ENCODE data around the gene ARHGAP22. TPM values are rescaled to one million over a fixed set of nuclear protein-coding genes. Genes with fewer than 3 reads are reported as not detected.

Gene ARHGAP22
- total RNA-seq, 1 donor: 22.9 TPM

DNA sequence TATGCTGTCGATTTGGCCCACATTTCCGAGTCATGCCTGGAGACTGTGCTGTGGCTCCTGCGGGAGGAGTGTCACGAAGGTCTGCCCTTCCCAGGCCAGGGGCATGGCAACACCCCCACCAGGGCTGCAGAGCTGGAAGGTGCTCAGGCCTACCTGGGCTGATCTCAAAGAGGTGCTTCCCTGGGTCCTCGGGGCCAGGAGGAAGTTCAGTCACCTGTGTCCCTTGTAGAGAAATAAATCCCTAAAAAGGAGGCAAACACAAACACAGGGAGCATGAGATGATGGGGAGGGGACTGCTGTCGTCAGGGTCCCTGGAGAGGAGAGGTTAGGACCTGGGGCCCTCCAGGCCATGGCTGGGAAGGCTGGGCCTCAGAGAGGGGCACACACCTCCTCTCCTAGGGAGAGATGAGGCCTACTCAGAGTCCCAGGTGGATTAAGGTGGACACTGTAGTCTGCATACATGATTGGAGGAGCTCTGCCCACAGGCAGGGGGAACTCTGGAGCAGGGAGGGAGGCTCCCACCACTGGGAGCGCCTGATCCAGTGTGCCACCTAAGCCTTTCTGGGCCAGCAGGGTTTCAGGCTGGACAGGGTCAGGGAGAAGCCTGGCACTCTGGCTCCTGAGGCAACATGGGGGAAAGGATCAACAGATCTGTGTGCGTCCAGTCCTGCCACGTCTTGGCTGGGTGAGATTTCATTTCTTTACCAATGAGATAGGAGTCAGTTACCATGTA, 49.4 kb downstream of the ARHGAP22 start:
- DNase-seq (ENCODE audit: low read depth): no peak
- H3K4me3 ChIP-seq (ENCODE audit: low read depth, low read length): no peak overlapping the region
- TF ChIP-seq, protein P1, sequence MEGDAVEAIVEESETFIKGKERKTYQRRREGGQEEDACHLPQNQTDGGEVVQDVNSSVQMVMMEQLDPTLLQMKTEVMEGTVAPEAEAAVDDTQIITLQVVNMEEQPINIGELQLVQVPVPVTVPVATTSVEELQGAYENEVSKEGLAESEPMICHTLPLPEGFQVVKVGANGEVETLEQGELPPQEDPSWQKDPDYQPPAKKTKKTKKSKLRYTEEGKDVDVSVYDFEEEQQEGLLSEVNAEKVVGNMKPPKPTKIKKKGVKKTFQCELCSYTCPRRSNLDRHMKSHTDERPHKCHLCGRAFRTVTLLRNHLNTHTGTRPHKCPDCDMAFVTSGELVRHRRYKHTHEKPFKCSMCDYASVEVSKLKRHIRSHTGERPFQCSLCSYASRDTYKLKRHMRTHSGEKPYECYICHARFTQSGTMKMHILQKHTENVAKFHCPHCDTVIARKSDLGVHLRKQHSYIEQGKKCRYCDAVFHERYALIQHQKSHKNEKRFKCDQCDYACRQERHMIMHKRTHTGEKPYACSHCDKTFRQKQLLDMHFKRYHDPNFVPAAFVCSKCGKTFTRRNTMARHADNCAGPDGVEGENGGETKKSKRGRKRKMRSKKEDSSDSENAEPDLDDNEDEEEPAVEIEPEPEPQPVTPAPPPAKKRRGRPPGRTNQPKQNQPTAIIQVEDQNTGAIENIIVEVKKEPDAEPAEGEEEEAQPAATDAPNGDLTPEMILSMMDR (IDR thresholded peaks at IDR 0.05; ENCODE audit: insufficient read depth, low read depth, low read length): peak; percentile 2

DNA sequence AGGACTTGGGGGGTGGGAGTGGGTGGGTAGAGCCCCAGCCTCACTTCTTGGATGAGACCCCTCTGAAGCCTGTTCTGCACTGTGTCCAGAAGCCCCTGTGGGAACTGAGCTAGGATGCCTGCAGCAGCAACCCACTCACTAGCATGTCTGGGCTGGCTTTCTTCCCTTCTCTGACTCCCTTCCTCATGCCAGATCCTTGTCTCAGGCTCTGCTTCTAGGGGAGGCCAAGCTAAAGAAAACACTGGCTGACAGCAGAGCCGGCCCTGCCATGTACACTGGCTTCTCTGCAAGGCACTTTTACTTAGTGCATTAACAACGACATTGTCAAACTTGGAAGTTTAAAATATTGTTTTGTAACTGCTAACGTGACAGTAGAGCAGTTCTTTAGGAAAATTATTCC, 50.2 kb downstream of the ARHGAP22 start:
- no peak overlapping the region for H3K4me3 ChIP-seq (ENCODE audit: low read depth, low read length)
- TF ChIP-seq, protein P1 (IDR thresholded peaks at IDR 0.05; ENCODE audit: insufficient read depth, low read depth, low read length): no peak
- no peak for DNase-seq (ENCODE audit: low read depth)

DNA sequence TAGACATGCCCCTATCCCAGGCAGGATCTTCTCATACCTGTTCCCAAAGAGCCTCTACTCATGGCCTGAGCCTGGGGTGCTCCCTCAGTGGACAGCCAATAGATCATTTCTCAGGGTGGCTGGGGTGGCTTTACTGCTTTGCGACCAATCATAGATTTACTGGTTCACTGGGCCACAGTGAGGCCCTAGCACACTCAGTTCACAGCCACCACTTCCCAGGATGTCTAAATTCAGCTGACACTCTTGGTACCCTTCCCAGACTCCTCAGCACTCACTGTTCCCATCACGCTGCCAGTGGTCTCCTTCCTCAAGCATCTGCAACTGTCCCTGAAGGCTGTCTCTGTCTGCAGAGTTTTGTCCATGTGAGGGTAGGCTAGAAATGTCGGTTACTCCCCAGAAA, 50.6 kb downstream of the ARHGAP22 start:
- TF ChIP-seq, protein P1 (IDR thresholded peaks at IDR 0.05; ENCODE audit: insufficient read depth, low read depth, low read length): no peak
- H3K4me3 ChIP-seq (ENCODE audit: low read depth, low read length): no peak overlapping the region
- DNase-seq (ENCODE audit: low read depth): no peak

DNA sequence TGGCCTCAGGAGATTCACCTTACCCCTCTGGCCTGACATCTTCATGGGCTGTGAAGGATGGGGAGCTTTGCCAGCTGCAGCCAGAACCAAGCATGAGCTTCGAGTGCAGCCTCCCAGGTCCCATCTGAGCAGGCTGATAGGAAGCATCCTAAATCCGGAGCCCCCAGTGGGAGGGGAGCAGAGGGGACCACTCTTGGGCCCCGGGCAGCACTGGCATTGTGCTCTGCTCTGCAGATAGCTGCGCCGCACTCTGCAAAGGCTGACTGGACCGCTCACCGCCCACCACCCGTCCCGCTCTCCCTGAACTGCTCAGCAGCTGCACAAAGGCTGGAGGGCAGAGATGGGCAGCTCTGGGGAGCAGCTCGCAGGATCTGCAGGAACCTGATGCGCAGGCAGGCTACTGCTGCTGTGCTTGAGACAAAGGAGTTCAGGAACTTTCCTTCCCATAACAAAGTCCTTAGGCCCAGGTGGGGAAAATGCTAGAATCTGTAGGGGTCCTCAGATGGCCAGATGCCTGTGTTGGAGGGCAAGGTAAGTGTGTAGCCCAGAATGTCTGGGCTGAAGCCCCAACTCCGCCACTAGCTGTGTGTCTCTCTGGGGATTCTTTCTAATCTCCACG, 51.8 kb downstream of the ARHGAP22 start:
- TF ChIP-seq, protein P1 (IDR thresholded peaks at IDR 0.05; ENCODE audit: insufficient read depth, low read depth, low read length): no peak
- DNase-seq (ENCODE audit: low read depth): no peak
- no peak overlapping the region for H3K4me3 ChIP-seq (ENCODE audit: low read depth, low read length)

DNA sequence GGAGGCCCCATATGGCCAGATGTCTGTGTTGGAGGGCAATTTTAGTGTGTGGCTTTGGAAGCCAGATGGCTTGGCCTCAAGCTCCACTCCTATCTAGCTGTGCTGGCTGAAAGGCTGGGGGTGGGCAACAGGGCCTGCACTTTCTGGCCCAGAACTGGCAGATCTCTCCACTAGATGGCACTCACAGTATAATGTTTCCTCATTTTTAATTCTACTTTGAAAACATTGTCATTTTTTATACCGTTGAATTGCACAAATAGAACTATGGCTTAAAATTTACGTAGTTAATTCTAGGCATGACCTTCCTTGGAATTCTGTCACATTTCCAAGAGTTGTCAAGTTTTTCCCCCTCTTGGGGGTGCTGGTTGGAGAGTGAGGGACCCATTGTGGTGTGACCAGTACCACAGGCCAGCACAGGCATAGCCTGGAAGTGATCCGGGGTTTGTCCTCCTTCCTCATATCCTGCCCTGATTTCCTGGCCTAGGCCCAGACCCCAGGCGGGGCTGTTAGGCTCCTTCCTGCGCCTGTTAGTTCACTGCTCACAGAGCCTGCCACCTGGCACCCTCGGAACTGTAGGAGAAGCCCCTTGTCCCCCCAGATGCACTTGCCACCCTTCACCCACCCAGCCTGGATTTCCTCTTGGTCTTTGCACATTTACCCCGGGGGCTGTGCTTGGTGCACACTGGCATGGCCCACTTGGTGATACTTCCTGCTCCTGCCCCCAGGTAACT, 52.8 kb downstream of the ARHGAP22 start:
- TF ChIP-seq, protein P1 (IDR thresholded peaks at IDR 0.05; ENCODE audit: insufficient read depth, low read depth, low read length): peak; percentile 73
- H3K4me3 ChIP-seq (ENCODE audit: low read depth, low read length): no peak overlapping the region
- peak; percentile 65 for DNase-seq (ENCODE audit: low read depth)

DNA sequence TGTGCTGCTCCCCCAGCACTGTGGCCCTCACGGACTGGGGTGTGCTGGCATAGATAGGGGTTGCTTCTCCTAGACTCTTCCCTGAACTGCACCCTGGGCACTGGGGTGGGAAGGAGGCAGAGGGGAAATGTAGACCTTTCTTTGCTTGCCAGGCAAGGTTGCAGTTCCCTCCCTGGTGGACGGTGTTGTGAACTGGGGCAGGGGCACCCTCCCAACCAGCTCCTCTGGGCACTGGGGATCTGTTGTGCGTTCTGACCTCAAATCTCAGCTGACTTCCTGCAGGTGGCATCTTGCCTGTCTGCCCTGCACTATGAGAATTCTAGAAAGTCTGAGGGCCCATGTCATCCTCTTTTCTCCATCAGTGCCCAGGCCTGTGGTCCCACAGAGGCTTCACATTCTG, 53.9 kb downstream of the ARHGAP22 start:
- H3K4me3 ChIP-seq (ENCODE audit: low read depth, low read length): no peak overlapping the region
- TF ChIP-seq, protein P1 (IDR thresholded peaks at IDR 0.05; ENCODE audit: insufficient read depth, low read depth, low read length): no peak
- no peak for DNase-seq (ENCODE audit: low read depth)
